Kidney epithelial cell (primary cell): Measurements from ENCODE around the gene SPOCK3. TPM values are rescaled to one million over a fixed set of nuclear protein-coding genes. Genes with fewer than 3 reads are reported as not detected.

Experiments used
- DNase-seq: peaks from one replicate; pipeline ENCODE4 v3.0.0-alpha.2; 2010; ENCODE audit warnings: low read depth
- H3K27me3 ChIP-seq: 2 replicates; pipeline ENCODE4 v1.6.0; 2011; ENCODE audit warnings: low read length; ENCODE audit not compliant: control insufficient read depth, insufficient read depth
- H3K36me3 ChIP-seq: 2 replicates; pipeline ENCODE4 v1.5.1; 2011; ENCODE audit warnings: low read length; ENCODE audit not compliant: control insufficient read depth, insufficient read depth
- H3K4me3 ChIP-seq: 2 replicates; pipeline ENCODE4 v1.5.1; 2011; ENCODE audit warnings: low read depth, mild to moderate bottlenecking, control low read depth, low read length
- total RNA-seq: library from RNA; depleted of rRNA; stranded (reverse); fragments of >200 nt; gene quantifications from 2 replicates; pipeline ENCODE4 v1.2.3, GENCODE V29; 2015
- TF ChIP-seq, protein P1 (sequence below): IDR thresholded peaks from 2 replicates; pipeline ENCODE4 v1.5.1; 2011; ENCODE audit warnings: mild to moderate bottlenecking, moderate library complexity, low read length, control low read depth, inconsistent platforms; ENCODE audit not compliant: insufficient read depth, poor library complexity, severe bottlenecking

SPOCK3 gene
- total RNA-seq, 1 donor from 2014 or later: 1.4 TPM

DNA sequence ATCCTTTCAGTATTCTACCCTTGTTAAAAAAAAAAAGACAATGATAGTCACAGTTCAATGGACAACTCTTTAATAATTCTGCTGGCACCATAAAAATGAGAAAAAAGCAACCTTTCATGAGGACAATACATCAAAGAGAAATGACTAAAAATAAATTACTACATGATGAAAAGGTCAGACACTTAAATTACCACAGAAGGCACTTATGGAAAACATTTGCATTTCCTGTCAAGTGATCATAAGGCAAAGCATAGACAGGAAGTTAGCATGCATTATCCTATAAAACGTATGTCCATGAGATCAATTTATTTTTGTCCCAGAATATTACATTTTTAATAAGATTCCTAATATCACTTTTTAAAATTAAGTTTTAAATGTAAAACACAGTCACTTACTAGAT, 303.8 kb downstream of the SPOCK3 start:
- H3K36me3 ChIP-seq: no peaks in the 10 kb centered on the region
- TF ChIP-seq, protein P1, sequence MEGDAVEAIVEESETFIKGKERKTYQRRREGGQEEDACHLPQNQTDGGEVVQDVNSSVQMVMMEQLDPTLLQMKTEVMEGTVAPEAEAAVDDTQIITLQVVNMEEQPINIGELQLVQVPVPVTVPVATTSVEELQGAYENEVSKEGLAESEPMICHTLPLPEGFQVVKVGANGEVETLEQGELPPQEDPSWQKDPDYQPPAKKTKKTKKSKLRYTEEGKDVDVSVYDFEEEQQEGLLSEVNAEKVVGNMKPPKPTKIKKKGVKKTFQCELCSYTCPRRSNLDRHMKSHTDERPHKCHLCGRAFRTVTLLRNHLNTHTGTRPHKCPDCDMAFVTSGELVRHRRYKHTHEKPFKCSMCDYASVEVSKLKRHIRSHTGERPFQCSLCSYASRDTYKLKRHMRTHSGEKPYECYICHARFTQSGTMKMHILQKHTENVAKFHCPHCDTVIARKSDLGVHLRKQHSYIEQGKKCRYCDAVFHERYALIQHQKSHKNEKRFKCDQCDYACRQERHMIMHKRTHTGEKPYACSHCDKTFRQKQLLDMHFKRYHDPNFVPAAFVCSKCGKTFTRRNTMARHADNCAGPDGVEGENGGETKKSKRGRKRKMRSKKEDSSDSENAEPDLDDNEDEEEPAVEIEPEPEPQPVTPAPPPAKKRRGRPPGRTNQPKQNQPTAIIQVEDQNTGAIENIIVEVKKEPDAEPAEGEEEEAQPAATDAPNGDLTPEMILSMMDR: no peak
- no peak for DNase-seq
- H3K27me3 ChIP-seq: no peaks in the 10 kb centered on the region
- H3K4me3 ChIP-seq: no peak overlapping the region

DNA sequence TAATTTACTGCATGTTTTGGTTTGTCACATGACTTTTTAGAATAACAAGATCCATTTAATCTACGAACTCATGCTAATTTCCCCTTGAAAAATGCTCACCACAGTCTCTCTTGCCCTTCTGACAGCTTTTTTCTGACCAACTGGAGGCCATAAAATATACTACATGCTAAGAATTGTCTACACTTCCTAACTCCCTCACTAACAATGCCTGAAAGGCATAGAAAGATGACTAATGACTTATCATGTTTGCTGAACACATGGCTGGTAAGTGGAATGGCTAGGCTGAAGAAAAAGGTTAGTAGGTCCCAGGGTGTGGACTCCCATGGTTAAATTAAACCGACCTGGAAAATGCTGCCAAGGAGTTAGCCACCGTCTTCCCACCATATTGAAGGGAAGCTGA, 309.9 kb downstream of the SPOCK3 start:
- no peaks in the 10 kb centered on the region for H3K36me3 ChIP-seq
- TF ChIP-seq, protein P1: no peak
- H3K27me3 ChIP-seq: no peaks in the 10 kb centered on the region
- H3K4me3 ChIP-seq: no peak overlapping the region
- no peak for DNase-seq

DNA sequence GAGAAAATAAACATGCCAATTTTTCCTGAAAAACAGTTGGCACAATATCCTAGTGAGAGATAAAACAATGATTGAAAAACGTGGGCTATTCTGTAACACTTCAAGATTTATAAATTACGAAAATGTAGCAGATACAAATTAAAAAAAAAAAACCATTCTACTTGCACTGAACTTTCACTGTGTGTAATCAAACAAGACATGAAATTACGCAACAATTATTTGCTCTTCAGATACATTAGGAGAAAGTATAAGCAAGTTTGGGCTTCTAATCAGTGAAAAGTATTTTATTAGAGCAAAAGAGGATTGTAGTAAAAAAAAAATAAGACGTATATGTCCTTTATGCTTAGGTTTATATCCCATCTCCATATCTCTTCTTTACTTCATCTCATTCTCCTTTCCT, 320.4 kb downstream of the SPOCK3 start:
- DNase-seq: no peak

DNA sequence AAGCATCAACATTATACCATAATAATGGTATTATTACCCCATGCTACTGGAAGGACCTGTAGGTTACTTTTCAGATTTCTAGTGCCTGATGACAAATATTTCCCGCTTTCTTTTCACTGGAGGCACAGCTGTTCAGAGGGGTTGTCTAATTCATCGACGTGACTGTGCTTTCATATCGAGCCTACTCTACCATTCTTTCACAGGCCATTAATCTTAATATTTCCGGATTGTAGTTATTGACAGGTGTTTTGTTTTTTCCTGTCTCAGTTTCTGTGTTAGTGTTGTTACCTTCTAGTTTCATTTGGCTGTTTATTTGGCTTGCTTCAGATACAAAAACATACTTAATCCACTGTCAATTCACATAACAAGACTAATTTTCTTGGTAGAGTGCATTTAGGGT, 330.9 kb downstream of the SPOCK3 start:
- TF ChIP-seq, protein P1: no peak
- Histone ChIP-seq H3K4me3 (no peak overlapping the region), H3K27me3 (no peaks in the 10 kb centered on the region), H3K36me3 (no peaks in the 10 kb centered on the region)
- DNase-seq: no peak

More for the DNA sequence above, 320.4 kb downstream of the SPOCK3 start:
- TF ChIP-seq, protein P1: no peak
- H3K4me3 ChIP-seq: no peak overlapping the region
- no peaks in the 10 kb centered on the region for H3K27me3 ChIP-seq
- H3K36me3 ChIP-seq: no peaks in the 10 kb centered on the region

DNA sequence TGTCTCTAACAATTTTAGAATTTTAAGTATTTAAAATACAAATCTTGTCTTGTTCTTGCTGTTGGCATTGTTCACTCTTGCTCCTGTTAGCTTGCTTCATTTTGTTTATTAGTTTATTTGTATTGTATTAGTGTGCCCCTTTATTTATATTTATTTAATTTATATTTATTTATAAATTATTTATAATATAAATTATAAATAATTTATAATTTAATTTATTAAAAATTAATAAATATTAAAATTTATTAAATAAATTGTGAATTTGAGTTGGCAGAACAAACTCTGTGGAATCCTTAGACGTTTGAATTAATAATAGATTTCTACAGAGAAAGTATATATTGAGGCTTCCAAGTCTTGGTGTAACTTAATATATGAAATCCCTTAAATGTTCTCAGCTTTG, 331.4 kb downstream of the SPOCK3 start:
- TF ChIP-seq, protein P1: no peak
- H3K4me3 ChIP-seq: no peak overlapping the region

DNA sequence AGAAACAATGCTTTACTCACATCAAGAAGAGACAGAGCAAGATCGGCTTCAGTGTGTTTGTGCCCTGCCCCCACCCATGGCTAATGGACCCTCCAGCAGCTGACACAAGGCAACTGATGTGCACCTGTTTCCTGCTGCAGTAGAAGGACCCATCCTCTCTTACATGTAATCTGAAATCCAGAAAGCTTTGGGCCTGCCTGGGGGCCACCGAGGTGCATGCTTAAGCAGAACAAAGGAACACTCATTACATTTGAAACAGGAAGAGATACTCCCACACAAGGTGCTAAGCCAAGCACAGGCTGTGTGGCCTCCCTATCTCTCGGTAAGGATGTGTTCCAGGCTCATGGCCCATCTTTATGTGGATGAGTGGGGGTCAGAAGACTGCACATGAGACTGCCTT, 338.0 kb downstream of the SPOCK3 start:
- no peak for DNase-seq
- Histone ChIP-seq H3K36me3 (no peaks in the 10 kb centered on the region), H3K27me3 (no peaks in the 10 kb centered on the region), H3K4me3 (no peak overlapping the region)
- TF ChIP-seq, protein P1: no peak

More for the DNA sequence above, 331.4 kb downstream of the SPOCK3 start:
- DNase-seq: no peak
- no peaks in the 10 kb centered on the region for H3K36me3 ChIP-seq
- H3K27me3 ChIP-seq: no peaks in the 10 kb centered on the region
